GM21390 (cell line): ENCODE results near the gene NRG3.

ENCODE experiments used
- ATAC-seq: cut with Tn5 transposase; IDR thresholded peaks from one replicate; pipeline ENCODE4 v1.9.1; 2021; ENCODE audit not compliant: unreplicated experiment

NRG3 gene

GRCh38 chr10:82874671-82875070 lies 999.7 kb downstream of the NRG3 start:
- no peak for ATAC-seq

- no peak for ATAC-seq
Observed at GRCh38 chr10:82880776-82881290, 1005.8 kb downstream of the NRG3 start.

GRCh38 chr10:82882722-82883121 lies 1007.7 kb downstream of the NRG3 start:
- no peak for ATAC-seq

- ATAC-seq = no peak
Observed at GRCh38 chr10:82883603-82884002, 1008.6 kb downstream of the NRG3 start.

GRCh38 chr10:82887488-82887887 lies 1012.5 kb downstream of the NRG3 start:
- ATAC-seq = no peak

GRCh38 chr10:82888809-82889455 lies 1013.9 kb downstream of the NRG3 start:
- no peak for ATAC-seq

GRCh38 chr10:82889728-82890127 lies 1014.7 kb downstream of the NRG3 start:
- no peak for ATAC-seq

GRCh38 chr10:82890573-82890972 lies 1015.6 kb downstream of the NRG3 start:
- ATAC-seq = no peak

GRCh38 chr10:82908096-82908495 lies 1033.1 kb downstream of the NRG3 start:
- ATAC-seq = no peak

- ATAC-seq = no peak
Observed at GRCh38 chr10:82908751-82909150, 1033.8 kb downstream of the NRG3 start.

- ATAC-seq = no peak
Observed at GRCh38 chr10:82910301-82910700, 1035.3 kb downstream of the NRG3 start.

- no peak for ATAC-seq
Observed at GRCh38 chr10:82914655-82915136, 1039.7 kb downstream of the NRG3 start.

GRCh38 chr10:82916941-82917340 lies 1041.9 kb downstream of the NRG3 start:
- no peak for ATAC-seq

- no peak for ATAC-seq
Observed at GRCh38 chr10:82918022-82918421, 1043.0 kb downstream of the NRG3 start.

GRCh38 chr10:82922046-82922445 lies 1047.1 kb downstream of the NRG3 start:
- no peak for ATAC-seq

- no peak for ATAC-seq
Observed at GRCh38 chr10:82922755-82923154, 1047.8 kb downstream of the NRG3 start.

GRCh38 chr10:82924711-82925110 lies 1049.7 kb downstream of the NRG3 start:
- ATAC-seq = no peak

GRCh38 chr10:82925547-82925946 lies 1050.6 kb downstream of the NRG3 start:
- no peak for ATAC-seq

GRCh38 chr10:82932451-82932850 lies 1057.5 kb downstream of the NRG3 start:
- no peak for ATAC-seq

GRCh38 chr10:82934429-82934828 lies 1059.4 kb downstream of the NRG3 start:
- no peak for ATAC-seq

- ATAC-seq = no peak
Observed at GRCh38 chr10:82934947-82935346, 1060.0 kb downstream of the NRG3 start.

- no peak for ATAC-seq
Observed at GRCh38 chr10:82938331-82938730, 1063.3 kb downstream of the NRG3 start.
